ENCODE data around the gene COL18A1.

DNA sequence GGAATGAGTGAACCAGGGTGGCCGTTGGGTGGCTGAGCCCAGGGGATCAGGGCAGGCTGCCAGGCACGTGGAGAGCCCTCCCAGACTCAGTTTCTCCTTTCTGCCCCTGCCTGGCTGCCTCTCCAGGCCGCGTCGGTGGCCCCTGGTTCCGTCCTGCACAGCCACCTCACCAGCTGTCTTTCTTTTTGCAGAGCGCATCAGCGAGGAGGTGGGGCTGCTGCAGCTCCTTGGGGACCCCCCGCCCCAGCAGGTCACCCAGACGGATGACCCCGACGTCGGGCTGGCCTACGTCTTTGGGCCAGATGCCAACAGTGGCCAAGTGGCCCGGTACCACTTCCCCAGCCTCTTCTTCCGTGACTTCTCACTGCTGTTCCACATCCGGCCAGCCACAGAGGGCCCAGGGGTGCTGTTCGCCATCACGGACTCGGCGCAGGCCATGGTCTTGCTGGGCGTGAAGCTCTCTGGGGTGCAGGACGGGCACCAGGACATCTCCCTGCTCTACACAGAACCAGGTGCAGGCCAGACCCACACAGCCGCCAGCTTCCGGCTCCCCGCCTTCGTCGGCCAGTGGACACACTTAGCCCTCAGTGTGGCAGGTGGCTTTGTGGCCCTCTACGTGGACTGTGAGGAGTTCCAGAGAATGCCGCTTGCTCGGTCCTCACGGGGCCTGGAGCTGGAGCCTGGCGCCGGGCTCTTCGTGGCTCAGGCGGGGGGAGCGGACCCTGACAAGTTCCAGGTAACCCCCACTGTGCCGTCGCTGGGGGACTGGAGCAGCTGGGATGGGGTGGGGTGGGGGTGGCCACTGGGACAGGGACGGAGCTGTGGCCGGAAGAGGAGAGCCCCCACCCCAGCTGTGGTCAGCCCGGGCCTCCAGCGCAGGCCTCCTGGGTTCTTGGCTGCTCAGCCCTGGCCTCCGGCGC is 63.3 kb downstream of the COL18A1 start:
- TF ChIP-seq, protein P1, sequence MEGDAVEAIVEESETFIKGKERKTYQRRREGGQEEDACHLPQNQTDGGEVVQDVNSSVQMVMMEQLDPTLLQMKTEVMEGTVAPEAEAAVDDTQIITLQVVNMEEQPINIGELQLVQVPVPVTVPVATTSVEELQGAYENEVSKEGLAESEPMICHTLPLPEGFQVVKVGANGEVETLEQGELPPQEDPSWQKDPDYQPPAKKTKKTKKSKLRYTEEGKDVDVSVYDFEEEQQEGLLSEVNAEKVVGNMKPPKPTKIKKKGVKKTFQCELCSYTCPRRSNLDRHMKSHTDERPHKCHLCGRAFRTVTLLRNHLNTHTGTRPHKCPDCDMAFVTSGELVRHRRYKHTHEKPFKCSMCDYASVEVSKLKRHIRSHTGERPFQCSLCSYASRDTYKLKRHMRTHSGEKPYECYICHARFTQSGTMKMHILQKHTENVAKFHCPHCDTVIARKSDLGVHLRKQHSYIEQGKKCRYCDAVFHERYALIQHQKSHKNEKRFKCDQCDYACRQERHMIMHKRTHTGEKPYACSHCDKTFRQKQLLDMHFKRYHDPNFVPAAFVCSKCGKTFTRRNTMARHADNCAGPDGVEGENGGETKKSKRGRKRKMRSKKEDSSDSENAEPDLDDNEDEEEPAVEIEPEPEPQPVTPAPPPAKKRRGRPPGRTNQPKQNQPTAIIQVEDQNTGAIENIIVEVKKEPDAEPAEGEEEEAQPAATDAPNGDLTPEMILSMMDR (IDR thresholded peaks at IDR 0.05), result no peak
- no peak for TF ChIP-seq POLR2AphosphoS5 (IDR thresholded peaks at IDR 0.05)
